ENCODE data around the gene FGD2. TPM values are rescaled to one million over a fixed set of nuclear protein-coding genes. Genes with fewer than 3 reads are reported as not detected.

FGD2 gene
- total and polyA plus RNA-seq, 8 donors: 0.98 to 13.2 (median 2.8) TPM

DNA sequence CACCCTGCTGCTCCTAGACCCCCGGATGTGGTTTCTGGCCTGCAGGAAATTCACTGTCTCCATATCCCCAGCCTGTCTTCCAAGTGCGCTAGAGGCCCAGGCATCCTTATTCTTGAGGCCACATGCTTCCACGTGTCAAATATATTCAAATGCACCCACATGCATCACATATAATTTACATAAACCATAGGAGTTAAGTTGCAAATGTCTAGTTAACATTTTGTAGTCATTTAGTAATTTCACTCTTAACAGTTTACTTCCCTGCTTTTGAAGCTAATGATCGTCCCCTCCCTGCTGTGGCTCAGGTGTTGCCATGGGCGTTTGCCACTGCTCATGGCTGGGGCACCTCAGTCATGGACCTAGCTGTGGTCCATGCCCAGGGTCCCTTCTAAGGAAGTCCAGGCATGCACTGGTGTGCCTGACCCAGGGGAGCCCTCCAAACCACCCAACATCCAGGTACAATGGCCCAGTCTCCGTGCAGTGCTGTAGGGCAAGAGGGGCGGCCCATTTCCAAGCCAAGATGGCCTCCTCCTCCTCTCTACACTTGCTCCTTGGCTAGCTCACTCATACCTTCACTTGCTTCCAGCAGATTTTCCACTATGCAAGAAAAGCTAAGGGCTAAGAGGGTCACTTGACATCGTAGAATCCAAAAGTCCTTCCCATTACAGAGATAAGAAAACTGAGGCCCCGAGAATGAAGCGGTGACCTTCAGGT is 42.4 kb downstream of the FGD2 start:
- ATAC-seq: no peak
- H3K27ac ChIP-seq: peak overlapping the region; percentile 48 to 69 (median 60)
- 85 to 87% methylated on average over 10 of the region's 10 CpGs for WGBS, 2 donors
- intact Hi-C loops (cut with DNase I): no loop called here
- H3K4me1 ChIP-seq: peaks cover 22 to 51% (median 29%) of the 10 kb centered on the region in 3 donors
- H3K4me3 ChIP-seq: no peak overlapping the region
- no peaks in the 10 kb centered on the region for H3K27me3 ChIP-seq
- TF ChIP-seq, protein P1, sequence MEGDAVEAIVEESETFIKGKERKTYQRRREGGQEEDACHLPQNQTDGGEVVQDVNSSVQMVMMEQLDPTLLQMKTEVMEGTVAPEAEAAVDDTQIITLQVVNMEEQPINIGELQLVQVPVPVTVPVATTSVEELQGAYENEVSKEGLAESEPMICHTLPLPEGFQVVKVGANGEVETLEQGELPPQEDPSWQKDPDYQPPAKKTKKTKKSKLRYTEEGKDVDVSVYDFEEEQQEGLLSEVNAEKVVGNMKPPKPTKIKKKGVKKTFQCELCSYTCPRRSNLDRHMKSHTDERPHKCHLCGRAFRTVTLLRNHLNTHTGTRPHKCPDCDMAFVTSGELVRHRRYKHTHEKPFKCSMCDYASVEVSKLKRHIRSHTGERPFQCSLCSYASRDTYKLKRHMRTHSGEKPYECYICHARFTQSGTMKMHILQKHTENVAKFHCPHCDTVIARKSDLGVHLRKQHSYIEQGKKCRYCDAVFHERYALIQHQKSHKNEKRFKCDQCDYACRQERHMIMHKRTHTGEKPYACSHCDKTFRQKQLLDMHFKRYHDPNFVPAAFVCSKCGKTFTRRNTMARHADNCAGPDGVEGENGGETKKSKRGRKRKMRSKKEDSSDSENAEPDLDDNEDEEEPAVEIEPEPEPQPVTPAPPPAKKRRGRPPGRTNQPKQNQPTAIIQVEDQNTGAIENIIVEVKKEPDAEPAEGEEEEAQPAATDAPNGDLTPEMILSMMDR (IDR thresholded peaks at IDR 0.05): no peak
- H3K36me3 ChIP-seq: no peaks in the 10 kb centered on the region
- H3K9me3 ChIP-seq: no peaks in the 10 kb centered on the region
- DNase-seq: peak in 1 of 6 donors; percentile 30
- FAIRE-seq: no peak

- FAIRE-seq (no peak), ATAC-seq (no peak), DNase-seq (no peak)
- TF ChIP-seq, protein P1 (IDR thresholded peaks at IDR 0.05): no peak
- 43 to 52% methylated on average over 3 of the region's 3 CpGs for WGBS, 2 donors
- Histone ChIP-seq H3K27ac (peak overlapping the region; percentile 48 to 69 (median 60)), H3K27me3 (no peaks in the 10 kb centered on the region), H3K36me3 (no peaks in the 10 kb centered on the region), H3K4me1 (peaks cover 22 to 51% (median 29%) of the 10 kb centered on the region in 3 donors), H3K9me3 (no peaks in the 10 kb centered on the region), H3K4me3 (no peak overlapping the region)
- intact Hi-C loops (cut with DNase I): no loop called here
Measured at GRCh38 chr6:37048403-37048850, 43.0 kb downstream of the FGD2 start.

DNA sequence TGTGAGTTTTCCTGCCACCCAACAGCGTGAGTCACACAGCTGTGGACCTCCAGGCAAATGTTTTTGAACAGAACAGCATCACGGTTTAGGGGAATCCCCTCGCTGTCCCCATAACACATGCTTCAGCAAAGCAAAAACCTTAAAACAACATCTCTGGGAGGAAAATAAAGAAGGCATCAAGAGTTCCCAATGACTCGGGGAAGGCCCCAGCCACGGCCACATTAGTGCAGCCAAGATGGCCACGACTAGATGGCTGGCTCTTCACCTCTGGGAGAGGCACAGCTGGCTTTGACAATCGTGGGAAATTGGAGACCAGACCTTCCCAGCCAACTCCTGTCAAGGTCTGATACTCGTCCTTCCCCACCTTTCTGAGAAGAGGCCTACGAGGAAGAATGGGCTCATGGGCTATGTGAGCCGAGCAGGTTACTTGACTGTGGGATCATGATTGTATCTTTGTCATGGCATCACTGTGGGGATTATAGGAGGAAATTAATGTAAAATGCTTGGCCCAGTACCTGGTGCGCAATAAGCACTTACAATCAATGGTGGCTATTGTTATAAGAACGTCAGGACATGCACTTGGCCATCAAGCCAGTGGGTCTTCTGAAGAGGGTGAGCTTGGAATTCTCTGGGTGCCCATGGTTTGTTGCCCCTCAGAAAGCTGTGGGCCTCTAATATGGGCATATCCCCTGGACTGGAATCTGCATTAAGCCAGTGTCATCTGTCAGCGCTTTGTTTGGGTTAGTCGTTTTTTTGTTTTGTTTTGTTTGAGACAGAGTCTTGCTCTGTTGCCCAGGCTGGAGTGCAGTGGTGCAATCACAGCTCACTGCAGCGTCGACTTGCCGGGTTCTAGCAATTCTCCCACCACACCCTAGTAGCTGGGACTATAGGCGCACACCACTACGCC is 43.6 kb downstream of the FGD2 start:
- peak; percentile 73 to 91 (median 84) for DNase-seq
- Histone ChIP-seq H3K4me3 (no peak overlapping the region), H3K27ac (peak overlapping the region; percentile 48 to 69 (median 60)), H3K27me3 (no peaks in the 10 kb centered on the region), H3K9me3 (no peaks in the 10 kb centered on the region), H3K36me3 (no peaks in the 10 kb centered on the region), H3K4me1 (peaks cover 22 to 51% (median 29%) of the 10 kb centered on the region in 3 donors)
- TF ChIP-seq, protein P1 (IDR thresholded peaks at IDR 0.05): no peak
- FAIRE-seq: no peak
- peak; percentile 74 to 79 (median 78) for ATAC-seq
- WGBS, 2 donors: 59 to 62% methylated on average over 19 of the region's 19 CpGs
- intact Hi-C loops (cut with DNase I): no loop called here

- DNase-seq (no peak), ATAC-seq (no peak), FAIRE-seq (no peak)
- H3K9me3 ChIP-seq: no peaks in the 10 kb centered on the region
- H3K4me1 ChIP-seq: peaks cover 22 to 51% (median 29%) of the 10 kb centered on the region in 3 donors
- H3K4me3 ChIP-seq: no peak overlapping the region
- no peaks in the 10 kb centered on the region for H3K36me3 ChIP-seq
- no peaks in the 10 kb centered on the region for H3K27me3 ChIP-seq
- 95 to 98% methylated on average over 3 of the region's 3 CpGs for WGBS, 2 donors
- intact Hi-C loops (cut with DNase I): loop anchor here in 2 of 3 donors (2.0 to 10.0 kb wide), 3 partner anchors 121 to 155 kb away; partner anchors contain the start of gene PIM1 (in 2 of the 2)
- peak overlapping the region in 2 of 4 donors; percentile 67 to 69 for H3K27ac ChIP-seq
- TF ChIP-seq, protein P1 (IDR thresholded peaks at IDR 0.05): no peak
Measured at GRCh38 chr6:37049758-37050044, 44.2 kb downstream of the FGD2 start.
